Lung (tissue), 12 donors: ENCODE measurements around the gene ZNF775. TPM values are rescaled to one million over a fixed set of nuclear protein-coding genes. Genes with fewer than 3 reads are reported as not detected.

Source experiments
- ATAC-seq: fragments of 200-7000 bp; cut with Tn5 transposase; one replicate; pipeline ENCODE4 v1.9.1; 2020; ENCODE audit warnings: moderate number of reproducible peaks; ENCODE audit not compliant: insufficient read depth, low FRiP score
- DNase-seq, 3 donors: peaks; one replicate each; pipeline ENCODE4 v3.0.0-alpha.2; 2013 to 2017
- H3K27ac ChIP-seq, 2 donors: one replicate each; pipeline ENCODE4 v1.5.1; 2013; ENCODE audit warnings: mild to moderate bottlenecking in 2 of 2, moderate library complexity in 2 of 2, control low read depth in 1 of 2, inconsistent platforms in 1 of 2, low read depth in 1 of 2, low read length in 1 of 2
- H3K27me3 ChIP-seq, 3 donors: one replicate each; pipeline ENCODE4 v1.5.1; 2013; ENCODE audit warnings: low read length in 2 of 3; ENCODE audit not compliant: control insufficient read depth in 3 of 3, insufficient read depth in 3 of 3
- H3K36me3 ChIP-seq, 4 donors: one replicate each; pipeline ENCODE4 v1.5.1; 2013; ENCODE audit warnings: low read length in 4 of 4, mild to moderate bottlenecking in 1 of 4, moderate library complexity in 1 of 4; ENCODE audit not compliant: control insufficient read depth in 4 of 4, insufficient read depth in 4 of 4
- H3K4me1 ChIP-seq, 5 donors: one replicate each; pipeline ENCODE4 v1.5.1; 2013; ENCODE audit warnings: low read length in 5 of 5, mild to moderate bottlenecking in 2 of 5, moderate library complexity in 1 of 5; ENCODE audit not compliant: control insufficient read depth in 5 of 5, insufficient read depth in 5 of 5
- H3K4me3 ChIP-seq: one replicate; pipeline ENCODE4 v1.5.1; 2013; ENCODE audit warnings: mild to moderate bottlenecking, control low read depth, moderate library complexity
- H3K9ac ChIP-seq, 2 donors: one replicate each; pipeline ENCODE4 v1.5.1; 2013; ENCODE audit warnings: low read length in 2 of 2, control low read depth in 1 of 2; ENCODE audit not compliant: insufficient read depth in 1 of 2
- H3K9me3 ChIP-seq, 4 donors: one replicate each; pipeline ENCODE4 v1.5.1; 2013; ENCODE audit warnings: low read length in 3 of 4, mild to moderate bottlenecking in 1 of 4, moderate library complexity in 1 of 4; ENCODE audit not compliant: control insufficient read depth in 4 of 4, insufficient read depth in 3 of 4
- WGBS, 2 donors: extraction: QIAGEN DNeasy Blood & Tissue Kit; methylation state at CpG; one replicate each; pipeline ENCODE4 v1.1.7; 2013; 5-methylcytosine and 5-hydroxymethylcytosine counted together
- polyA plus RNA-seq, 2 donors: library from polyadenylated mRNA; stranded (reverse); fragments of 200-250 nt; gene quantifications; one replicate each; pipeline ENCODE4 v1.2.1, GENCODE V29; 2013
- total RNA-seq, 2 donors: library from RNA; depleted of rRNA in 1 of 2; stranded (reverse); fragments of >200 nt in 1 of 2; gene quantifications; one replicate each; pipeline ENCODE4 v1.2.1, GENCODE V29; 2014 to 2021
- TF ChIP-seq, protein P1 (sequence below): IDR thresholded peaks from 2 replicates; pipeline ENCODE4 v1.5.1; 2012; ENCODE audit warnings: mild to moderate bottlenecking; ENCODE audit errors: control extremely low read depth, extremely low read depth
- donor health status: control.
- donor health status: control.
- donor health status: Bipolar disorder and iron deficiency.
- donor health status: healthy.
- donor health status: DM: yes; HTN: yes; CAD: no.

ZNF775 gene
- total and polyA plus RNA-seq, 4 donors = 1.4 to 5.4 (median 3.8) TPM

DNA sequence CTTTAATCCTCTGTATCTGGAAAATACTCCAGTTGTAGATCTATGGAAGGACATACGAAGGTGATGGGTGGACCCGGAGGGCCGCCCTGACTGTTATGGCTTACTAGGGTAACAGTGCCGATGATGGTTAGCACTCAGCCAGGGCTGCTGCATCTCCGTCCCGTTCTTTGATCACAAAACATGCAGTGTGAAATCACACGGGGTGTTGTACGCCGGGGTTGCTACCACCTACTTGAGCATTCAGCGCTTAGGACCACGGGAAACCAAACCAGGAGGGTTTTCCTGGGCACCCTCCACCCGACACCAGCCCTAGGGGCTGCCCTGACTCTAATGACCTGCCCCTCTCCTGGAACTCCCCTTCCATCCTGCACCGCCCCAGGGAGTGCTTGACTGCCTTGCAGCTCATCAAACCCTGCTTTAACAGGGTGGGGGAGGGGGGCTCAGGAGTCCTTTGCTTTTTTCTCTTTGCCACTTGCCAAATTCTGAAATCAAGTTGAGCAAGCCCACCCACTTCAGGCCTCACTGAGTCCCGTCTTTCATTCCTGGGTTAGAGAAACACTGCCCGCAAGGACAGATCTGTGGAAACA lies 20.4 kb downstream of the ZNF775 start:
- Histone ChIP-seq H3K9me3 (no peaks in the 10 kb centered on the region), H3K36me3 (peaks cover 4 to 20% (median 14%) of the 10 kb centered on the region in 4 donors), H3K4me1 (peaks cover 0 to 10% (median 2%) of the 10 kb centered on the region in 5 donors), H3K27ac (no peak overlapping the region), H3K4me3 (no peak overlapping the region), H3K9ac (no peak overlapping the region), H3K27me3 (no peaks in the 10 kb centered on the region)
- TF ChIP-seq, protein P1, sequence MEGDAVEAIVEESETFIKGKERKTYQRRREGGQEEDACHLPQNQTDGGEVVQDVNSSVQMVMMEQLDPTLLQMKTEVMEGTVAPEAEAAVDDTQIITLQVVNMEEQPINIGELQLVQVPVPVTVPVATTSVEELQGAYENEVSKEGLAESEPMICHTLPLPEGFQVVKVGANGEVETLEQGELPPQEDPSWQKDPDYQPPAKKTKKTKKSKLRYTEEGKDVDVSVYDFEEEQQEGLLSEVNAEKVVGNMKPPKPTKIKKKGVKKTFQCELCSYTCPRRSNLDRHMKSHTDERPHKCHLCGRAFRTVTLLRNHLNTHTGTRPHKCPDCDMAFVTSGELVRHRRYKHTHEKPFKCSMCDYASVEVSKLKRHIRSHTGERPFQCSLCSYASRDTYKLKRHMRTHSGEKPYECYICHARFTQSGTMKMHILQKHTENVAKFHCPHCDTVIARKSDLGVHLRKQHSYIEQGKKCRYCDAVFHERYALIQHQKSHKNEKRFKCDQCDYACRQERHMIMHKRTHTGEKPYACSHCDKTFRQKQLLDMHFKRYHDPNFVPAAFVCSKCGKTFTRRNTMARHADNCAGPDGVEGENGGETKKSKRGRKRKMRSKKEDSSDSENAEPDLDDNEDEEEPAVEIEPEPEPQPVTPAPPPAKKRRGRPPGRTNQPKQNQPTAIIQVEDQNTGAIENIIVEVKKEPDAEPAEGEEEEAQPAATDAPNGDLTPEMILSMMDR = no peak
- ATAC-seq = no peak
- WGBS, 2 donors = 88 to 90% methylated on average over 15 of the region's 15 CpGs
- no peak for DNase-seq

DNA sequence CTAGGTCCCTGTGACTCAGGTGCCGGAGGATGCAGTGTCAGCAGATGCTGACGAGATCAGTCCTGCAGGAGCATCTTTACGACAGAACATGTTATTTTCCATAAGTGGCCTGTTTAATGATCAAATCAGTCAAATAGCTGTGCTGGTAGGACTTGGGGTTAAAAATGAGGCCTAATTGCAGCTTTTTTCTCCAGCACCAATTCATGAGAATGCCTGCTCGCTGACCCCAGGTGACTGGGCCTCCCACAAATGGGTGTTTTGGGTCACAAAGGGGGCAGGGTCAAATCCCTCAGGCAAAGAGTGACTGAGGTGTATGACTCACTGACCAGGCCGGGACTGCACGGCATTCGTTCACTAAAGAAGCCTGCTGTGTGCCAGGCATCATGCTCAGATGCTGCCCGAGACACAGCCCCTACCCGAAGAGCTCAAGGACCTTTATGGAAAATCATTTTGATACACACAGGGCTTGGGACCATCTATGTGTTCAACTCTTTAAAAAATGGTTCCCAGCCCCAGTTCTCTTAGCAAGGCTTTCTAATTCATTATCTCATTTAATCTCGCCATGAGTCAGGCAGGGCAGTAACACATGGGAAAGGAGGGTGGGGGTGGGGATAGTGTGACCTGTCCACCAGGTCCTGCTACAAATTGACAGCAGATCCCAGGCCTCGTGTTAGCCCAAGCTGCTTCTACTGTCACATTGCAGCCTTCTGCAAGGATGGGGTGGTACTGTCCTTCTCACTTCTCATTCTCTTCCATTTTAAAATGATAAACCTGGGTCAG lies 21.1 kb downstream of the ZNF775 start:
- no peaks in the 10 kb centered on the region for H3K9me3 ChIP-seq
- DNase-seq (no peak), ATAC-seq (no peak)
- H3K4me3 ChIP-seq = no peak overlapping the region
- peaks cover 0 to 12% (median 2%) of the 10 kb centered on the region in 5 donors for H3K4me1 ChIP-seq
- TF ChIP-seq, protein P1 = no peak
- no peak overlapping the region for H3K9ac ChIP-seq
- 75 to 83% methylated on average over 11 of the region's 11 CpGs for WGBS, 2 donors
- H3K36me3 ChIP-seq = peaks cover 4 to 20% (median 14%) of the 10 kb centered on the region in 4 donors
- H3K27ac ChIP-seq = no peak overlapping the region
- no peaks in the 10 kb centered on the region for H3K27me3 ChIP-seq

DNA sequence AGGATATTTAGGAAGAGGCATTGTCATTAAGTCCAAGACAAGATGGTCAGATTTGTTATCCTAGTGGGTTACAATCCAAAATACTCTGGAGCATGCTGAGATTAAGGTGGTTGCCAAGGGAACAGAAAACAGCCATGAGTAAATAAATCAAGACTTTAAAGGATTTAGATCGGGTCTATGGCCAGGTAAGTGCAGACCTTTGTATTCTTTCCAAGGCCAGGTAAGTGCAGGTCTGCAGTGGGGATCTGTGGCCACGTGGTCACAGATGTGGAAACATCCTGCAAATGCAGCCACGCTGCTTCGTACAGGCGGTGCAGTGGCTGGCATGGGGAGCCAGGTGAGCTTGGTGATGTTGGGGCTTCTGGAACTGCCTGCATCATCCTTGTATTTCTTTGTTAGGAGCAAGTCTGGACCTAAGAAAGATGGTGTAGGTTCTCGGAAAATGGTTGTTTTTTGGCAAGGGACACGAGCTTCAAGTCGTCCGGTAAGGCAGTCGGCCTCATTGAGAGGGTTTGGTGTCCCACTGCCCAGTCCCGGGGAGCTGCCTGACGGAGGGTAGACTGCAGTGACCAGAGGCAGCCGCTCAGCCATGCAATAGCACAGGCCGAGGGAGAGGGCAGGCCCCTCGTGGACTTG lies 21.8 kb downstream of the ZNF775 start:
- H3K4me1 ChIP-seq = peaks cover 0 to 13% (median 2%) of the 10 kb centered on the region in 5 donors
- no peak overlapping the region for H3K27ac ChIP-seq
- 83 to 86% methylated on average over 15 of the region's 15 CpGs for WGBS, 2 donors
- no peaks in the 10 kb centered on the region for H3K27me3 ChIP-seq
- H3K36me3 ChIP-seq = peaks cover 4 to 19% (median 13%) of the 10 kb centered on the region in 4 donors
- no peak for DNase-seq
- no peak overlapping the region for H3K9ac ChIP-seq
- H3K4me3 ChIP-seq = no peak overlapping the region
- no peaks in the 10 kb centered on the region for H3K9me3 ChIP-seq
- TF ChIP-seq, protein P1 = no peak
- ATAC-seq = no peak
